Left renal cortex interstitium (tissue), 4 donors: ENCODE measurements around the gene MAPKAP1. TPM values are rescaled to one million over a fixed set of nuclear protein-coding genes. Genes with fewer than 3 reads are reported as not detected.
"Not testable (repeated sequence)": the region's sequence is repeated elsewhere in the genome, so short reads cannot be mapped to it uniquely, and the experiment has no call there.

ENCODE experiments used
- DNase-seq, 4 donors: peaks; one replicate each; pipeline ENCODE4 v3.0.0-alpha.2; 2013; ENCODE audit warnings: low read depth in 4 of 4, low spot score in 2 of 4, missing footprints in 1 of 4
- polyA plus RNA-seq, 4 donors: library from polyadenylated mRNA; unstranded; fragments of 120-200 nt; gene quantifications; one replicate each; pipeline ENCODE4 v1.2.1, GENCODE V29; 2013; ENCODE audit not compliant: insufficient read length in 4 of 4

MAPKAP1 gene
- polyA plus RNA-seq, 4 donors = 59.0 to 82.9 (median 76.7) TPM

DNA sequence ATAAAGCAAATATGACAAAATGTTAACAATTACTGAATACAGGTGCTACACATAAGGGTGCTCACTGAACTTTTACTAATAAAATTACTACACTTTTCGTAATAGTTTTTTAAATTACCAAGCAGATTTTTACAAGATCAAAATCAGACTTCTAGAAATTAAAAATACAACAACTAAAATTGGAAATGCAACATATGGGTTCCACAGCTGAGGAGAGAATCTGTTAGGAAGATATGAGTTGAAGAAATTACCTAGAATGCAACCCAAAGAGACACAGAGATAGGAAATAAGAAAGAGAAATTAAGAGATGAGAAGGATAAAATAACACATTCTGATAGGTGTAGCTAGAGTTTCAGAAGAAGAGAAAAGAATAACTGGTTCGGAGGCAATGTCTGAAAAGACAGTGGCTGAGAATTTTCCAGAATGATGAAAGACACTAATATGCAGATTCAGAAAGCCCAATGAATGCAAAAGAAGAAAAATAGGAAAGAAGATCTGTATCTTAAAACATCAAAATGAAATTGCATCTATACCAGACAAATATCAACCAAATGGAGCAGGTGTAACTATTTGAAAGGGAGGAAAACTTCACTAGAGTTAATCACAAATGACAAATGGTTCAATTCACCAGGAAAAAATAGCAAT is 95.8 kb downstream of the MAPKAP1 start:
- no peak for DNase-seq

DNA sequence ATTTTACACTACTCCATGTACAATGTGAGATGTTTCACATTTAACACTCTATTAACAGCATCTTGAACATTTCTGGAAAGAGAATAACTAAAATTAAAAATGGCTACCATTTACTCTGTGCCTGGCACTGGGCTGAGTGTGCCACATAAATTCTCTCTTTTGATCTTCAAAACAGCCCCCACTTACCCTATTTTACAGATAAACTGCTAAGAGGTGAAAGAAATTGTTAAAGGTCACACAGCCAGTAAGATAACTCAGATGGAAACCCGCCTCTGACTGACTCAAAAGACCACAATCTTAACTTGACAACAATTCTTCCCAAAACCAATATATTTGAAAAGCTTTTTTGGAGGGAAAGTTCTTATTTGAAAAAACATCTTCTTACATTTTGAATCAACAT is 97.3 kb downstream of the MAPKAP1 start:
- DNase-seq = no peak

DNA sequence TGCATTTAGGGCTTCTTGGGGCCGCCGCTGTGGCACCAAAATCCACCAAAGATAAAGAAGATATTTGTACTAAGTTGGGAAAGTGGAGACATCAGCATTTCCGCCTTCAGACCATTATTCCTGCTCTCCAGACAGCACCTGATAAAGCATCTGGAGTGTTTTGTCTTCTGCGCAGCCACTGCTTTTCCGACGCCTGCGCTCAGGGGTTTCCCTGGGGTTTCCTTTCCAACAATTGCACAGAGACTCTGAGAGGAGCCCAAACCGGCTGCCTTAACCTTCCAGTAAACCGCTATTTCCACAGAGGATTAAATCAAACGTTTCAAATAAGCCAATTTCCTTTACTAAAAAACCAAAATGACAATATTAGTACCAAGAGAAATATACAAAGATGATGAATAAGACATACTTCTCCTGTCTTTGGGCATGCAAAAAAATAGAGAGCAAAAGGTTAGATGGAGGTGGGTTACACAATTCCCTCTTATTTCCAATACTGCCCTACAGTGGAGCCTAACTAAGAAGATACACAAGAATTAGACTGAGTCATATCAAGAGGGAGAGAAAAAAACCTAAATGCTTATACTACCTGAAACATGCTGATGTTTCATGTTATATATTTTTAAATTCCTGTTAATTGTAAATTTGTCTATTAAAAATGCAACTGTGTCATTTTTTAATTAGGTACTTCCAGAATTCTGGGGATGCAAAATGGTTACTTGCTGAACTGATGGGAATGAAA is 98.4 kb downstream of the MAPKAP1 start:
- no peak for DNase-seq

DNA sequence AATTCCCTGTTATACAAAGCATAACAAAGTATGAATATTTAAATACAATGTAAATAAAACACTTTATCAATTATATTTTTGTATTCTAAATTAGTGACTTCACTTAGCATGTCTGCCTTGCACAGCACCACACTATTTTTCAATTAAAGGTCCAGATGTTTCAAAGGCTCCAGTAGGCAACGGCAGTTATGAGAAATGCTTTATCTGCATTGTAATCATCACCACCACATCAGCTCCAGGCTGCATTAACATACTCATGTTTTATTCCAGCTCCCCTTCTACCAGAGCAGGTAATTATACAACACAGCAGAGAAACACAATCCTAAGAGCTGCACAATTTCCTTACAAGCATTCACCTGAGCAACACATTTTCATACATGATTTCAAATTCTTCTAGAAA is 102.8 kb downstream of the MAPKAP1 start:
- DNase-seq = no peak

DNA sequence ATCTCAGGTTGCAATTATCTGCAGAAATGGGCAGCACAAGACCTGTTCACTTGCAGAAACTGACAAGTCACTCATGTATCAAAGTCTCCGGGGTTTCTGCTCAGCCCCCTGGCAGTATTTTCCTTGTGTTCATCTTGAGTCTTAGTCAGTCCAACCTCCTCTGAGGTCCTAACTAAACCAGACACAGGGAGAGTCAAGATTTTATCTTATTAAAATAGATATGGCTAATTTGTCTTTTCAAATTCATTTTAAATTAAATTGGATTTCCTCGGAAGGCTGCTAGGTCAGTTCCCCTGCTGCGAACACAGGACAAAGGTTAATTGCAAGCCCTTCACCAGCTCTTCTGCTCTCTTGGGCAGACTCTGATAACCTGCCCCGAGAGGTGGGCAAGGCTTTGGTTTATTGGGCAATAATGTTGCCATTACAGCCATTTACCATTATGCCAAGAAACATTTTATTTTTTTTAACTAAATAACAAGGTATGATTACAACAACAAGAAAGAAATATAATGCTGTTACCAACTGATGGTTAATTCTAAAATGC is 103.5 kb downstream of the MAPKAP1 start:
- DNase-seq = no peak

DNA sequence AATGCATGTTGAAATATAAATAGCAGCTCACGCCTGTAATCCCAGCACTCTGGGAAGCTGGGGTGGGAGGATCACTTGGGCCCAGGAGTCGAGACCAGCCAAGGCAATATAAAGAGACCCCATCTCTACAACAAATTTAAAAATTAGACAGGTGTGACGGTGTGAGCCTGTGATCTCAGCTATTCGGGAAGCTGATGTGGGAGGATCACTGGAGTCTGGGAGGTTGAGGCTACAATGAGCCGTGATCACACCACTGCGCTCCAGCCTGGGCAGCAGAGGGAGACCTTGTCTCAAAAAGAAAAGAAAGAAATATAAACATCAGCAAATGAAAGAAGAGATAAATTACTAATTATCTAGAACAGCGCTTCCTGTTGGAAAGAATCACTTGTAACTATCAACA is 105.0 kb downstream of the MAPKAP1 start:
- peak in 3 of 4 donors; percentile 26 to 39 (median 26) for DNase-seq

DNA sequence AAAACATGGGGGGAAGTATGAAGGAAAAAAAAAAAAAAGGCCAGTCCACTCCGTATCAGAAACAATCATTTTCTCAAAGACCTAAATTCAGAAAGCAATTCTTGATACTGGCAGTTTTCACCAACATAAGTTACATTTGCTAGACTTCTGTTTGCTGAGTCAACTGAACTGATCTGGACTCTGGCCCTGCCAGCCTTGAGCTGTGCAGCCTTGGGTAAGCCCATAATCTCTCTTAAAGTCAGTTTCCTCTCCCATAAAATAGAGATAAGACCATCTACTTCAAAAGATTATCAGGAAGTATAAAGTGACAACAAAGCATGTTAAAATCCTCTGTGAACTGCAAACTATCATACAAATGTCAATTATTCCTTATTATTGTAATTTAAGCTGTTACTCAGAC is 106.8 kb downstream of the MAPKAP1 start:
- no peak for DNase-seq

DNA sequence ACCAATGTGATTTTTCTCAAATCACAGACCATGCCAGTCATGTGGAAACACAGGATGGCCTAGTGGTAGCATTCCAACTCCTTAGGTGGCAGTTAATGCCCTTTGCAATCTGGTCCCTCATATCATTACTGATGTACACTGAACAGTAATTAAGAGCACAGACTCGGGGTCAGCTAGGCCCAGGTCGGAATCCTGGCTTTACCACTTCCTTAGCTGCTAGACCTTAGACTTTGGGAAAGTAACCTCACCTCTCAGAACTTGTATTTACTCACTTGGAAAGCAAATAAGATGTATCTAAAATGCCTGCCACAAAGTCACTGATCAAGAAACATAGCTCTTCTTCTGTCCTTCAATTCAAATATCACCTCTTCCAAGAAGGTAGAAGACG is 112.8 kb downstream of the MAPKAP1 start:
- no peak for DNase-seq

DNA sequence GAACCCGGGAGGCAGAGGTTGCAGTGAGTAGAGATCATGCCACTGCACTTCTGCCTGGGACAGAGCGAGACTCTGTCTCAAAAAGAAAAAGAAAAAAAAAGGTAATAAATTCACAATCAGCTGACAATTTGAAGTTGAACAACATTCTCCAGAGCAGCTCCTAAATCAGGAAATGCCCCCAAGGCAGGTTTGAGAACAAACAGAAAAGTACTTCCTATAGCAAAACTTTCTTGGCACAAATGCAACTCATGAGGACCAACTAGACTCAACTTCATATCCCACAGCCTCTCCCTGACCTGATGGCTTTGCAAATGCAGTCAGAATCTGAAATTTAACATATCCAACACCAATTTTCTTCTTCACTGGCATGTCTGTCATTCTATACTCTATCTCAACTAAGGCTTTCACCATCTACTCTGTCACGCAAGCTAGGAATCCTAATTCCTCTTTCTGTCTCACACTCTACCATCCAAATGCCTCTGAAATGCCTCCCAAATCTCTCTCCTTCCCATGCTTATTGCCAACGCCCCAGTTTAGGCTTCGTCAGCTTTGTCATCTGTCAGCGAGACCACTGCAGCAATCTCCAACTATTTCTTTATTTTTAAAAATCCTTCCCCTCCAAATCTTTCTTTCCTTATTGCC is 113.3 kb downstream of the MAPKAP1 start:
- no peak for DNase-seq

DNA sequence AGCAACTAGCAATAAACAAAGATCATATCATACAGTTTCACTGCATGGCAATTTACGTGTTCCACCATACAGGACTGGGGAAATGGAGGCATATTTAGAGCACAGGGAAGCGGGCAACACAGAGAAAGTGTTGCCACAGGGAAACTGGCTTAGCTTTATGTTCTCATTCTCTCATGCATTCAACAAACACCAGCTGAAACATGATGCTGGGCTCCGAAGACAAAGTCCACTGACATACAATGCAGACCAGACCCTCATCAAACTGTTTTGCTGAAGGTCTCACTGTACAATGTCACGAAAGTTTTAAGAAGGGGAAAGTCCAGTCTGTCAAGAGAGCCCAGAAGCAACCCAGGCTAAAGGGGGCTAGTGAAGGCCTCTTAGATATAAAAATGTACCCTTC is 115.1 kb downstream of the MAPKAP1 start:
- no peak for DNase-seq

DNA sequence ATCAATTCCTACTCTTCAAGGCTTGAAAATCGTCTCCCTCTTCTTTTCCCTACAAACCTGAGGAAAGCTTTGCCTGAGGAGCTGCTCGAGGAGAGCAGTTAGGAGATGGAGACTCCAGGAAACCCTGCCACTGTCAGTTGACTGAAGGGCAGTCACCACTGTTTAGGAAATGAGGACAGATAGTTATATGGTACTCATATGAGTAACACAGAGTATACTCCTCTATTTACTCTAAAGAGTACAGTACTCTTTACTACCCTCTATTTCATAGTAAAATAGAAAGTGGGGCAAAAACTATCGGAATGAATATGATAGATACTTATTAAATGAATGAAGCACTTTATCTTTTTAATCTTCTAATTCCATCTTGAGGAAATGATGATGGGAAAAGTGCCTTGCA is 115.8 kb downstream of the MAPKAP1 start:
- no peak for DNase-seq

DNA sequence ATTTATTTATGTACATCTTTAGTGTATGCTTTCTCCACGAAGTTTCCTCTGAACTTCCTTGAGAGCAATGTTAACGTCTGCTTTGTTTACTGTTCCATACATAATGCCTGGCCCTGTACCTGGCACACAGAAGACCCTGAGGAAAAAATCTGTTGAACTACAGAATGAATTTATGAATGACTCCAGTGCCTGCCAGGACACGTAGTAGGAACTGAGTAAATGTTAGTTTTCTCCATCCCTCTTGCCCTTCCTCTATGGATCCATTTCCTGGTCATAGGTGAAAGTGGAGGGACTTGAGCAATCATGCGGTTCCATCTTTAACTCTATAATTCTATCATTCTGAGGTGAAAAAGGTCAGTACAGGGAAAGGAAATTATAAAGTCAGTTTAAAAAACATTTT is 117.7 kb downstream of the MAPKAP1 start:
- DNase-seq = no peak

DNA sequence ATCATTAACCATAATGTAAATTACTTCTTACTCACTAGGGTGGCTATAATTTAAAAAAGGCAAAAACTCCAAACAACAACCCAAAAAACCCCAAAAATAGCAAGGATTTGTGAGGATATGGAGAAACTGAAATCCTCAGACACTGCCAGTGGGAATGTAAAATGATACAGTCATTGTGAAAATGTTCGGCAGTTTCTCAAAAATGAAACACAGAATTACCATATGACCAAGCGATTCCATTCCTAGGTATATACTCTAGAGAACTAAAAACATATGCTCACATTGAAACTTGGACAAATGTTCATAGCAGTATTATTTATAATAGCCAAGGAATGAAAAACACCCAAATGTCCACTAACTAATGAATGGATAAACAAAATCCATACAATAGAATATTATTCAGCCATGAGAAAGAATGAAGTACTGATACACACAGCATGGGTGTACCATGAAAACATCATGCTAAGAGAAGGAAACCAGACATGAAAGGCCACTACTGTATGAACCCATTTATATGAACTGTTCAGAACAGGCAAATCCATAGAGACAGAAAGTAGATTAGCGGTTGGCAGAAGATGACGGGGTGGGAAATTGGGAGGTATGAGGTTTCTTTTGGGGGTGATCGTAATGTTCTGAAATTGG is 119.1 kb downstream of the MAPKAP1 start:
- DNase-seq = no peak

DNA sequence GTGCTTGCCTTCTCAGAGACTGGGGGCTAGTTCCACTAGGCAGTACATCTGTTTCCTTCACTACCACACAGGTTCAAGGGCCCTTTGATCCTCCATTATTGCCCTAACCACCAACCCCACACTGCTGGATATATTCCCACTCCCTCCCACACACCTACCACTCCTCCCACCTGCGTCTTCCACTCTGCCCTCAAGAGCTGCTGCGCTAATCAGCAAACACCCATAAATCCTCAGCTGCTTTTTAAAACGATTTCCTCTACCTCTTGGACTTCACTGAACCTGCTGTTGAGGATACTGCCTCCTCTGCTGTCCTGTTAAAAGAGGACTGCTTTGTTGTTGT is 120.9 kb downstream of the MAPKAP1 start:
- no peak for DNase-seq

DNA sequence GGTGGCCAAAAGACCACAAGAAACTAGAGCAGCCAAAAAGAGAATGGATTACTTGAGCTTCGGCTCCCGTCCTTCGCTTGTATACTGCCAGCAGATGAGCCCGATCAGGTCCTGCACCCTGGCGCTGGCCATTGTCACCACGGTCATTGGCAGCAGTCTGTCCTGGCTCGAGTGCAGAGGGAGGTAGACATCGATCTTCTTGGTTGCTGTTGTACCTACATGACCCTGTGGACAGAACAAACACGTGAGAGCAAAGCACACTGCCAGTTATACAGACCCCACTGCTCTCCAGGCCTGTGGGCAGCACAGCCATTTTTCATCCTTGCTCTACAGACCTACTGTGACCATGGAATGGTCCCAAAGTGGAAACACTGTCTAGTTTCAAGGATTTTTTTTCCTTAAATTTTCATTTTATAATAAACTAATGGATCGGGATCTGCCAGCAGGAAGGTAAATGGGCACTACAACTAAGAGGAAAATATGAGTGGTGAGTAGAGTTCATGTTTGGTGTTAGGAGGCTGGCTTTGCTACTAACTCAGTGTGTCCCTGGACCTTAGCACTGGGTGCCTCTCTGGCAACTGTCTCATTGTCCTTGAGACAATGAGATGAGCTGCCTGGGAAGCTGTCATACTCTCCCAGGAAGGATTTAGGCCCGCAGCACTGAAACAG is 121.4 kb downstream of the MAPKAP1 start:
- no peak for DNase-seq

DNA sequence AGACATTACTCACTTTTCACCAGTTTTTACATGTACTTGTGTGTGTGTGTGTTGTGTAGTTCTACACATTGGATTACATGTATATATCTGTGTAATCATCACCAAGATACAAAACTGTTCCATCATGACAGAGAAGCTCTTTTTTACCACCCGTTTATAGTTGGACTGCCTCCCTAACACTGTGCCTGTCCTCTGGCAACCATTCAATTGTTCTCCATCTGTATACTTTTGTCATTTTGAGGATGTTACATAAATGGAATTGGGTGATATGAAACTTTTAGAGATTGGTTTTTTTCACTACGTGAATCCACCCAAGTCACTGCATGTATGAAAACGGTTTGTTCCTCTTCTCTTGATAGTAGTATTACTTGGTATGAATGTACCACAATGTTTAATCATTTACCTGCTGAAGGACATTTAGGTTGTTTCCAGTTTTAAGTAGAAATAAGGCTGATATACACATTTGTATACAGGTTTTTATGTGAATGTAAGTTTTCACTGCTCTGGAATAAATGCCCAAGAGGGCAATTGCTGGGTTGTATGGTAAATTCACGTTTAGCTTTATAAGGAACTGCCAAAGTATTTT is 126.2 kb downstream of the MAPKAP1 start:
- DNase-seq = no peak

DNA sequence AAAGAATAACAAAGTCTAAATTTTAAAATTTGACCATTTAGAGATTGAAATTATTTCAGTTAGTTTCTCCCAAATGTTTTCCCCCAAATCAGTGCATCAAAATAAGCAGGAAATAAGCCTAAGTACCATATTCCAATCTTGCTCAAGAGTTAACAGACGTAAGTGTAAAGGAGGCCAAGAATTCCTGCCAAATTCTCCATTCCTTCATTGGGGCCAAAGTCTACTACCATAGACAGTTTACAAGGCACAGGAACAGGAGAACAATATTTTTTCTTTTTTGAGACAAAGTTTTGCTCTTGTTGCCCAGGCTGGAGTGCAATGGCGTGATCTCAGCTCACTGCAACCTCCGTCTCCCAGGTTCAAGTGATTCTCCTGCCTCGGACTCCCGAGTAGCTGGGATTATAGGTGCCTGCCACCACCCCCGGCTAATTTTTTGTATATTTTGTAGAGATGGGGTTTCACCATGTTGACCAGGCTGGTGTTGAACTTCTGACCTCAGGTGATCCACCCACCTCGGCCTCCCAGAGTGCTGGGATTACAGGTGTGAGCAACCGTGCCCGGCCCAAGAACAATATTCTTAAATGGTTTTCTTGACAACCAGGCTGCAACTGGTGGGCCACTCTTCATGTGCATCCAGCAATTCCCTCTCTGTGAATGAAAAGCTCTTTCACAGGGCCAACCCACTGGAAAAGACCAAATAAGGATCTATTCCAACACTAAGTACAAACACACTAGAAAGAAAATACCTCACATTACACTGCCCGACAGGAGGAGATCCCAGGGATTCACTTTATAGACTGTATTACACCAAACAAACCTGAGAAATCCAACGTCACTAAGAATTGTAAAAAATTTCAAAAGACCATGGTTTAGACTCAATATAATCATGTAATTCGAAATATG is 127.7 kb downstream of the MAPKAP1 start:
- no peak for DNase-seq

DNA sequence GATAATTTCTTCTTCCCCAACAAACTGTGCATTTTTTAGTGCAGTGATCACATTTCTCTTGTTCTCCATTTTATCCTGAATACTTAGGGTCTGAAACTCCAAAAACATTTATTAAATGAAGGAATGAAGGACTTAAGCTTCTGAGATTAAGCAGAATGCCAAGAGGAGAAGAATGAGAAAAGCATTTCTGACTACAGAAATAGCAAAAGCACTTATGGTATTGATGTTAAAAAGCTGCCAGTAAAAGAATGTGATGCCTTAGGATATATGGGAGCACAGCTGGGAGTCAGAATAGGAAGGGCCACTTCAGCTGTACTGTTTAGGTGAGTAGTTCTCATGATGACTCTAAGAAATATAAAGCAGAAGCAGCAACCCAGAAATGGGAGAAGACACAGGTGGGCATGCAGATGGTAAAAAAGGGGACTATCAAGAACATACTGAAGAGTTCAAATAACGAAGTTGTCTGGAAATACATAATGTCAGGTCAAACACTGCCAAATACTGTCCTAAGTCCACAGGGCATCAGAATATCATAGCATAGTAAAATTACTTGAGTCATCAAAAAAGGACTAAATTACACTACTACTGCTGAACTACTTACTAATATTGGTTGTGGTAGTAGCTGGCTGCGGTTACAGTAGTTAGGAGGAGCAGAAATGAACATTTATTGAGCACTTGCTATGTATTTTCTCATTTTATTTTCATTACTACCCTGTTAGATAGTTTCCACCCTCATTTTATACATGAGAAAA is 132.7 kb downstream of the MAPKAP1 start:
- DNase-seq = no peak

DNA sequence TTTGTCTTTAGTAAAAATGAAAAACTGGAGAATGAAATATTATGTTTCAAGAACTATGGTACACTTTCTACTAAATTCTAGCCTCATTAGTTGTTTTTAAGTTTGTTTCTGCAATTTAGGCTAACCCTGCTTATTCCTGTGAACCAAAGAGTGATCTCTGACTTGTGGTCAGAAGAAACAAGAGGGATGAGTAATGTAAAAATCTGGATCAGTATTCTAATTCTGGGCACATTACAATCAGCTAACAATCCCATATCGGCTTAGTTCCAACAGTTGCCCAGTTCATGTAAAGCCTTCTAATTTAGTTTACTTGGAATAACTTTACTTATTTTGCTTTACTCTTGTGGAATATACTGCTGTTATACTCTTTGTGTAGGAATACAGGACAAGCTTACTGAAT is 134.5 kb downstream of the MAPKAP1 start:
- DNase-seq = not testable (repeated sequence)
